ENCODE results near the gene SULT1C4.

GRCh38 chr2:108377401-108377800 lies 353 bp upstream of the SULT1C4 start:
- no peak for TF ChIP-seq CTCF (IDR thresholded peaks at IDR 0.05)
- no peak for TF ChIP-seq POLR2A (IDR thresholded peaks at IDR 0.05)

Data from thyroid gland (tissue), 4 donors.